Suppressor macrophage treated with lipopolysaccharide for 4 hours (primary cell): ENCODE measurements around the gene TCIRG1.

Source experiments
- DNase-seq: peaks from one replicate; pipeline ENCODE4 v3.0.0-alpha.2; 2020

TCIRG1 gene

DNA sequence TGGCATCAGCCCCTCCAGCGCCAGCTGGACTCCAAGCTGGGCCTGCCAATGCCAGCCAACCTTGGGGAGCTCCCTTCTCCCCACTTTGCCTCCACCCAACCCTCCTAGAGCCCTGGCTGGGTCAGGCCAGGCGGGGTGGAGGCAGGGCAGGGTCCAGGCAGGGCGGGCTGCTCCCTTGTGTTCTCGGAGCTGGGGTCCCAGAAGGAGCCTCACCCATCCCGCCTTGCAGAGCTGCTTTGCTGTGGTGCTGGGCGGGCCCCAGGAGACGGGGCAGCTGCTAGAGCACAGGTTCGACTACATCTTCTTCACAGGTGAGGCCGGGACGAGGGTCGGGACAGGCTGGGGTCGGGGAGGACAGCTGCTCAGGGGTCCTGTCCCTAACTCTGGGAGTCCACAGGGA, 19.3 kb upstream of the TCIRG1 start:
- DNase-seq, result no peak

DNA sequence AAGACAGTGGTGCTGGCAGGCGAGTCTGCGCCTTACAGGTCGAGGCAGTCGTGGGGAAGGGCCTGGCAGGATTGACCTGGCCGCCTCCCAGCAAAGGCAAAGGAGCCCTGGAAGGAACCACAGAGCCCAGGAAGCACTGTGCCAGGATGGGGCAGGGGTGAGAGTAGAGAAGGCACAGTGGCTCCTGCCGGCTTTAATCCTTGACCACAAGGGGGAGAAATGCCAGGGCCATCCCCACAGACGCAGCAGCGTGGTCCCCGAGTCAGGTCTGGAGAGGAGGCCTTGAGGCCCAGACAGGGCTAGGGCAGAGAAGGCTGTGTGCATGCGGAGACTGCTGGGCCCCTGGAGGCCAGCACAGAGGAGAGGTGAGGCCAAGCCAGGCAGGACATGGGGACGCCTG, 18.2 kb upstream of the TCIRG1 start:
- DNase-seq, result no peak

DNA sequence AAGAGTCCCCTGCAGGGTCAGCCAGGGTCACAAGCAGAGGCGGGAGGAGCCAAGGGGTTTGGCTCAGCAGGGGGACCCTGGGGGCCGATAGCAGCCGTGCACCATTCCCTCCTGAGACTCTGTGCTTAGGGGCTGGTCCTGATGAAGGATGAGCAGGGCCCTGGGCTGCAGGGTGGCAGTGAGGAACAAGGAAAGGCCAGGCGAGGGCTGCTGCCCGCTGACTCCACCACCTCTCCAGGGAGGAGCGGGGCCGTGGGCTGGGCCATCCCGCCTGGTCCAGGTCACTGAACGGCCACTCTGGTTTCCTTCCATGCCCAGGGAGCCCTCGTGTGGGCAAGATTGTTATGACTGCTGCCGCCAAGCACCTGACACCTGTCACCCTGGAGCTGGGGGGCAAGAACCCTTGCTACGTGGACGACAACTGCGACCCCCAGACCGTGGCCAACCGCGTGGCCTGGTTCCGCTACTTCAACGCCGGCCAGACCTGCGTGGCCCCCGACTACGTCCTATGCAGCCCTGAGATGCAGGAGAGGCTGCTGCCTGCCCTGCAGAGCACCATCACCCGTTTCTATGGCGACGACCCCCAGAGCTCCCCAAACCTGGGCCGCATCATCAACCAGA, 17.5 kb upstream of the TCIRG1 start:
- DNase-seq, result no peak

GRCh38 chr11:68022531-68022930, 16.3 kb upstream of the TCIRG1 start:
- no peak for DNase-seq

GRCh38 chr11:68024508-68024907, 14.3 kb upstream of the TCIRG1 start:
- no peak for DNase-seq

GRCh38 chr11:68025047-68025446, 13.8 kb upstream of the TCIRG1 start:
- no peak for DNase-seq

DNA sequence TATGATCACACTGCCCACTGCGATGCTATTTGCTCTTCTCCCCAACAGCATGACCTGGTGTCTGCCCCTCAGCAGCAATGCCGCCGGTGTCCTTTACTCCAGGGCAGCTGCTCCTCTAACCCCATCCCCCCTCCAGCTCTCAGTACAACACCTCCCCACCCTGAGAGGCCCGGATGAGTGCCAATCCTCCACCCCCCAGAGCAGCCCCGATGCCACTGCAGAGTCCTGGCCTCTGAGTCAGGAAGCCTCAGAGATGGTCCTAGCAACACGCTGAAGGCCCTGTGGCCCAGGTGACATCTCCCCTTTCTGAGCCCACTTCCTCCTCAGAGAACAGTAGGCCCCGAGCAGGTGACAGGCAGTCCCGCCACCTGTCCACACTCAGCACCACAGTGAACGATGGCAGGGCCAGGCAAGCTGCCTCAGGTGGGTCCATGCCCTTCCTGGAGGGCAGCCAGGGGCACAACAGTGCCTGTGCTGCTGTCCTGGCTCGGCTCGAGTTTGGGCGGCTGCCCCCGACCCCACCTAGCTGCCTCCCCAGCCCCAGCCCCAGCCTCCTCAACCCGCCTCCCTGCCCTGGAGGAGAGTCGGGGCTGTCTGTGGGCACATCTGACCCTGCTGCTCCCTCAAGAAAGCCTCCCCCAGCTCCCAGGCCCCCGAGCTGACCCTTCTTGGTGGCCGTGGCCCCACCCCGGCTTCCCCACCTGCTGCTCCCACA, 12.3 kb upstream of the TCIRG1 start:
- no peak for DNase-seq

DNA sequence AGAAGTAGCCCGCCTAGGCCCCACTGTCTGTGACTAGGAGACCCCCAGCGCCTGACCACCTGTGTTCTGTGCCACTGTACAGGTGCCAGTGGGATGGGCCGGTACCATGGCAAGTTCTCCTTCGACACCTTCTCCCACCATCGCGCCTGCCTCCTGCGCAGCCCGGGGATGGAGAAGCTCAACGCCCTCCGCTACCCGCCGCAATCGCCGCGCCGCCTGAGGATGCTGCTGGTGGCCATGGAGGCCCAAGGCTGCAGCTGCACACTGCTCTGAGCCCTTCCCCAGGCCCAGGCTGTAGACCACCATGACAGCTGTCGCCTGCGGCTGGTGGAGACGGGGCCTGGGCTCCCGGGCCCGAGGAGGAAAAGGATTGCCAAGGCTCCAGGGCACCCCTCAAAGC, 11.2 kb upstream of the TCIRG1 start:
- DNase-seq, result no peak

DNA sequence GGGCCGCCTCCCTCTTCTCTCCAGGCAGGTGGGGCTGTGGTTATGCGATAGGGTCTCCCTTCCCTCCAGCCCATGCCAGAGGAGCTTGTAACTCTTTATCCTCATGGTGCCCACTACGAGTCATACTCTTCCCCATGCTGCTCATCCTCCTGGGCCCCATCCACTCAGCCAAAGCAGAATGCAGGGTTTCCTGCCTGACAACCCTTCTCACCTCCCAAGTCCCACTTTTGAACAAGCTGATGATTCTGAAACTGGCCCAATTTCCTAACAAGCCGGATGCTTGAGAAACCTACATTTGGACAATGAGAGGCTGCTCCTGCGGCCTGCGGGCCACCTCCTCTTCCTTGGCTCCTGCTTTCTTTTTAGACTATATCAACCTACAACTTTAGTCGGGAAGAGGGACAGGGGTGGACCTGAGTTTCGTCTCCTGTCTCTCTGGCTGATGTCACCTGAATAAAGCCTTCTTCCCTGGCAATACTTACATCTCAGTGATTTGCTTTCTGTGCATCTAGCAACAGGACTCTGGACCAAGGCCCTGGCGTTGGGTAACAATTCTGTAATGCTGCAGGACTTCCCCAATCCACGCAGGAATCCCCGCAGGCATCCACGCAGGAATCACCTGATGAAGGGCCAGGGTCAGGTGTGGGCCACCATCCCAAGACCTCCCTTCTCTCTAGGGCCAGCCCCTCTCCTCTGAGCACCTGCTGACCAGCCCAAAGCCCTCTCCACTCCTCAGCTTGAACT, 9.9 kb upstream of the TCIRG1 start:
- no peak for DNase-seq

DNA sequence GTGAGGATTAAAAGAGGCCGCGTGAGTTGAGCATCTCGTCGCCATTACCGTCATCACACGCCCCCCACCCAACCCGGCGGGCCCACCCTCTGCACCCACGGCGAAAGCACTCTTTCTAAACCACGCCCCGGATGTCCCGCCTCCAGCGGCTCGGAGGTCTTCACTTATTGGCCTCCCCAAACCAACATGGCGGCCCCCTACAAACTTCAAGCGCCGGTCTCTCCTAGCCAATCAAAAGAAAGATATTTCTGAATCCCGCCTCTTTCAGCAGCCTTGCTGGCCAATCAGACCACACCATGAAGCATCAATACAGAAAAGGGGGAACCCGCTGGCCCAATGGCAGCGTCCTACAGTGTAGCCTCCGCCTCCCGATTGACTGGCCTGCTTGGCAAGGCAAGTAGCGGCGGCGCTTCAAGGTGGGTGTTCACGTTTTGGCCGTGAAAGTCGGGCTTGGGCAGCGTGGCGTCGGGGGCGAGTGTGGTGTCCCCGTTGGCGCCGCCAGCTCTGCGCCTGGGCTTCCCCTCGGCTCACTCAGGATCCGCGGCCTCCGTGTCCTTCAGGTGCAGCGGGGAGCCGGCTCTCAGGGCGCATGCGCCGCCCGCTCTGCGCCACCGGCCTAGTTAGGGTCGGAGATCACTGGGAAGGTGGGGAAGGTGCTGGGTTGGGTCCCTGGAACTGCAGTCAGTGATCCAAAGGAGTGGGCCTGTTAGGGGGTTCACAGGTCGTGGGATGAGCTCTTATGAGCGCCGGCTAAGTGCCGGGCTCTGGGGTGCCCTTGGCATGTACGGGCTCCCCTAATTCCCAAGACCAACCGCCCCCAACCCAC, 8.3 kb upstream of the TCIRG1 start, which contains the start of gene NDUFS8:
Gene NDUFS8, plus strand, starts transcription at position 364 of the 826 bp plus-strand sequence. CDS start 1,471 bp downstream, outside the sequence.
- peak; percentile 98 for DNase-seq

GRCh38 chr11:68031144-68031464, 7.7 kb upstream of the TCIRG1 start:
- DNase-seq, result no peak

DNA sequence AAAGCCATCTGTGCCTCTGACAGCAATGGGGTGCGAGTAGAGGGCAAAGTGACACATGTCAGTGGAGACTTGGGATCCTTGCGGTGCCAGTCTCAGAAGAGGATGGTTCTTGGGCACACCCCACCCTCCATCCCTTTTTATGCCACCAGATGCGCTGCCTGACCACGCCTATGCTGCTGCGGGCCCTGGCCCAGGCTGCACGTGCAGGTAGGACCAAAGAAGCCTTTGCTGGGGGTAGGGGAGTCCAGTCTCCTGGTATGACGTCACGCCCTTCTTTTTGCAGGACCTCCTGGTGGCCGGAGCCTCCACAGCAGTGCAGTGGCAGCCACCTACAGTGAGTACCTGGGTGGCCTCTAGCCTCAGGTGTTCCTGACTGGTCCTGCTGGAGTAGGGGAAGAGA, 6.8 kb upstream of the TCIRG1 start:
- DNase-seq, result no peak

- DNase-seq, result no peak
These were observed 5.7 kb upstream of the TCIRG1 start for GRCh38 chr11:68032997-68033707.

GRCh38 chr11:68033708-68034045, 5.1 kb upstream of the TCIRG1 start:
- DNase-seq, result no peak

DNA sequence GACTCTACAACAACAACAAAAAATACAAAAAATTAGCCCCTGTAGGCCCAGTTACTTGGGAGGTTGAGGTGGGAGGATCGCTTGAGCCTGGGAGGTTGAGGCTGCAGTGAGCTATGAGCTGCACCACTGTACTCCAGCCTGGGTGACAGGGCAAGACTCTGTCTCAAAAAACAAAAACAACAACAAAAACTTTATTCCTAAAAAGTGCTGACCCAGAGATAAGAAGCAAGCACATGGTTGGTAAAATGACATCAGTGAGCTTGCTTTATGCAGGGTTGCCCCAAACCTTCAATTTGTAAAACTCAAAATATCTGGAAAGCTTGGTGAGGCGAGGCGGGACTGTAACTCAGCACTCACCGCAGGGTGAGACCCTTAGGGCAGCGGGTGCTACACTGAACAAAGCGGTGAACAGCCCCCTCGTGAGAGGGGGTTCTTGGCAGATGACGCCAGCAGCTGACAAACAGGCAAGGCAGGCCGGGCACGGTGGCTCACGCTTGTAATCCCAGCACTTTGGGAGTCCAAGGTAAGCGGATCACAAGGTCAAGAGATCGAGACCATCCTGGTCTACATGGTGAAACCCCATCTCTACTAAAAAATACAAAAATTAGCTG, 3.5 kb upstream of the TCIRG1 start:
- DNase-seq, result no peak

DNA sequence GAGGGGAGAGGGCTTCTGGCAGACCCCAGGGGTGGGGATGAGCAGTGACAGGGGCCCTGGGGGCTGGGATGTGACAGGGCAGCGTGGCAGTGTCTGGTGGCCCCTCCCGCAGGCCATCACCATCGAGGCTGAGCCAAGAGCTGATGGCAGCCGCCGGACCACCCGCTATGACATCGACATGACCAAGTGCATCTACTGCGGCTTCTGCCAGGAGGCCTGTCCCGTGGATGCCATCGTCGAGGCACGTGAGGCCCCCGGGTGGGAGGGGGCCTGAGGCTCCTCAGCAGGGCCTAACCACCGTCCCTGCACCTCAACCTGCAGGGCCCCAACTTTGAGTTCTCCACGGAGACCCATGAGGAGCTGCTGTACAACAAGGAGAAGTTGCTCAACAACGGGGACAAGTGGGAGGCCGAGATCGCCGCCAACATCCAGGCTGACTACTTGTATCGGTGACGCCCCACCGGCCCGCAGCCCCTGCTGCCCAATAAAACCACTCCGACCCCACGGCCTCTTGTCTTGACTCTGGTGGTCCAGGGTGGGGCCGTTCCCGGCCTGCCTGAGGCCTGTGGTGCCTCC, 2.6 kb upstream of the TCIRG1 start:
- peak; percentile 72 for DNase-seq

- DNase-seq, result peak; percentile 94
These were observed 2.0 kb upstream of the TCIRG1 start for GRCh38 chr11:68036717-68037239.

GRCh38 chr11:68037411-68038225, 1.2 kb upstream of the TCIRG1 start:
- DNase-seq, result no peak

- no peak for DNase-seq
These were observed 553 bp upstream of the TCIRG1 start for GRCh38 chr11:68038226-68038717.

- peak; percentile 24 for DNase-seq
These were observed 781 bp downstream of the TCIRG1 start for GRCh38 chr11:68039526-68040086.
